ENCODE results near the gene MRGPRX4.
"Not testable (repeated sequence)": the region's sequence is repeated elsewhere in the genome, so short reads cannot be mapped to it uniquely, and the experiment has no call there.

Gene MRGPRX4

GRCh38 chr11:18172666-18173065 is at the start of gene MRGPRX4:
Gene MRGPRX4, plus strand, starts transcription at chr11:18172837. Its CDS starts 420 bp downstream, at chr11:18173257.
- no peak for DNase-seq

GRCh38 chr11:18131115-18131514 is 41.5 kb upstream of the MRGPRX4 start:
- not testable (repeated sequence) for DNase-seq

- DNase-seq: no peak
Observed at GRCh38 chr11:18132341-18132740, 40.3 kb upstream of the MRGPRX4 start, which contains the start of gene MRGPRX3. Gene MRGPRX3, plus strand, starts transcription at chr11:18132571. Its CDS starts 4,632 bp downstream, at chr11:18137203.

- DNase-seq: no peak
Observed at GRCh38 chr11:18135308-18135707, 37.3 kb upstream of the MRGPRX4 start.

GRCh38 chr11:18137186-18137800 is 35.3 kb upstream of the MRGPRX4 start:
- DNase-seq: no peak

- no peak for DNase-seq
Observed at GRCh38 chr11:18140145-18140544, 32.5 kb upstream of the MRGPRX4 start.

GRCh38 chr11:18144243-18144642 is 28.4 kb upstream of the MRGPRX4 start:
- no peak for DNase-seq

- DNase-seq: no peak
Observed at GRCh38 chr11:18145025-18145424, 27.6 kb upstream of the MRGPRX4 start.

- DNase-seq: no peak
Observed at GRCh38 chr11:18145837-18146236, 26.8 kb upstream of the MRGPRX4 start.

- no peak for DNase-seq
Observed at GRCh38 chr11:18151581-18151980, 21.1 kb upstream of the MRGPRX4 start.

GRCh38 chr11:18168372-18168771 is 4.3 kb upstream of the MRGPRX4 start:
- DNase-seq: no peak

- DNase-seq: no peak
Observed at GRCh38 chr11:18171377-18172000, 1.1 kb upstream of the MRGPRX4 start.

GRCh38 chr11:18173225-18173866 is 709 bp downstream of the MRGPRX4 start:
- no peak for DNase-seq

- no peak for DNase-seq
Observed at GRCh38 chr11:18188796-18189195, 16.2 kb downstream of the MRGPRX4 start.

- not testable (repeated sequence) for DNase-seq
Observed at GRCh38 chr11:18189476-18190245, 17.0 kb downstream of the MRGPRX4 start.

- no peak for DNase-seq
Observed at GRCh38 chr11:18191376-18191775, 18.7 kb downstream of the MRGPRX4 start.

- no peak for DNase-seq
Observed at GRCh38 chr11:18193010-18193409, 20.4 kb downstream of the MRGPRX4 start.

- no peak for DNase-seq
Observed at GRCh38 chr11:18196532-18196931, 23.9 kb downstream of the MRGPRX4 start.

- DNase-seq: not testable (repeated sequence)
Observed at GRCh38 chr11:18197738-18198137, 25.1 kb downstream of the MRGPRX4 start.

GRCh38 chr11:18203723-18204122 is 31.1 kb downstream of the MRGPRX4 start:
- no peak for DNase-seq

- no peak for DNase-seq
Observed at GRCh38 chr11:18204220-18204619, 31.6 kb downstream of the MRGPRX4 start.

- DNase-seq: no peak
Observed at GRCh38 chr11:18204771-18205170, 32.1 kb downstream of the MRGPRX4 start.

GRCh38 chr11:18209058-18209457 is 36.4 kb downstream of the MRGPRX4 start:
- no peak for DNase-seq

All from NCI-H2029 (cell line).